ENCODE data around the gene DNAAF8. TPM values are rescaled to one million over a fixed set of nuclear protein-coding genes. Genes with fewer than 3 reads are reported as not detected.

Gene DNAAF8
- total and polyA plus RNA-seq, 2 donors (not counting 3 experiments of a cell fraction or from before 2014, with no cell fraction given) = 0.58 to 1.0 TPM

DNA sequence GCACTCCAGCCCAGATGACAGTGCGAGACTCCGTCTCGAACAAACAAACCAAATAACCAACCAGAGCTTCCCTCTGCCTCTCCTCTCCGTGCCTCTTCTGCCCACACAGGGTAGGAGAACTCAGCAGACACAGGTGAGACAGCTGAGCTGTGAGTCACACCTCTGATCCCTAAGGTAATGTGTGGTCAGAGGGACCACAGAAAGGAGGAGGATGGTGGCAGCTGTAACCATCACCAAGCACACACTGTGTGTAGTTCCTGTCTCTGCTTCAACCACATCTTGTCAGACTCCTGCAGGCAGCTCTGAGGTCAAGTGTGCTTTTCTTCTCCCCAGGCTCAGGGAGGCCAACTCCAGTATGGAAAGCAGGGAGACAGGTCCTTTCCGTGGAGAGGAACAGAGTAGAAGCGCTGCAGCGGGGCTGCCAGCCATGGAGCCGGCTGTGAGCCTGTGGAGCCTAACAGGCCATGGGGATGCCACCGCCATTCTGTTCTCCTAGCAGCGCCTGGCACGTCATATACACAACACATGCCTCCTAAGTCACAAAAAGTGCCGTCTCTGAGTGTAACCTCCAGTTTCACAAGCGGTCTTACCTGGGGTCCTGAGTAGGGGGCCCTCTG lies 33.8 kb upstream of the DNAAF8 start:
- Histone ChIP-seq H3K4me3 (replicated peaks in 1 of 3; ENCODE audit: insufficient read depth in 1 of 3, low read depth in 1 of 3, low read length in 3 of 3) (no peak overlapping the region), H3K36me3 (ENCODE audit: control insufficient read depth in 2 of 2, extremely low read depth in 1 of 2, insufficient read depth in 2 of 2, low read length in 2 of 2) (peaks cover 3 to 39% of the 10 kb centered on the region in 2 experiments), H2AFZ (ENCODE audit: low read depth, low read length) (no peak overlapping the region), H3K27me3 (ENCODE audit: control insufficient read depth in 2 of 2, insufficient read depth in 2 of 2, low read length in 2 of 2) (no peaks in the 10 kb centered on the region), H3K9me1 (replicated peaks; ENCODE audit: control insufficient read depth, extremely low read depth, insufficient read depth, low read length) (no peaks in the 10 kb centered on the region), H3K9me3 (replicated peaks; ENCODE audit: control insufficient read depth, insufficient read depth, low read length) (no peaks in the 10 kb centered on the region), H4K20me1 (replicated peaks; ENCODE audit: control insufficient read depth, extremely low read depth, insufficient read depth, low read length) (no peaks in the 10 kb centered on the region), H3K79me2 (ENCODE audit: control insufficient read depth, insufficient read depth, low read length) (no peaks in the 10 kb centered on the region), H3K9ac (replicated peaks; ENCODE audit: extremely low read depth, insufficient read depth, low read length) (no peak overlapping the region), H3K4me1 (ENCODE audit: control insufficient read depth, extremely low read depth, insufficient read depth, low read length) (no peaks in the 10 kb centered on the region), H3K4me2 (ENCODE audit: insufficient read depth, low read length) (no peak overlapping the region), H3K27ac (ENCODE audit: insufficient read depth, low read depth, low read length) (no peak overlapping the region)
- CTCF ChIA-PET = interaction anchor here (1.4 kb wide), 1 partner anchor 51 kb away, joined by 3 read pairs; no protein-coding TSS in a partner anchor
- FAIRE-seq (no peak), DNase-seq (ENCODE audit: low read depth, low spot score) (no peak)
- intact Hi-C loops (cut with micrococcal nuclease) = no loop called here
- POLR2A ChIA-PET = no interaction called here
- dilution Hi-C loops (cut with MboI; ENCODE audit: extremely low pct_ligation_motif_present, low sequenced_read_pairs) = no loop called here
- TF ChIP-seq FOS (IDR thresholded peaks at IDR 0.05; ENCODE audit: borderline replicate concordance, insufficient read depth, low read length) (no peak), JUN (IDR thresholded peaks at IDR 0.05; ENCODE audit: borderline replicate concordance, insufficient read depth, insufficient read length, low read depth) (no peak), POLR2AphosphoS5 (IDR thresholded peaks at IDR 0.05; ENCODE audit: insufficient read depth, low read depth, low read length) (no peak), EZH2 (IDR thresholded peaks at IDR 0.05; ENCODE audit: borderline replicate concordance, low read depth, low read length, severe bottlenecking) (no peak), POLR2A (IDR thresholded peaks at IDR 0.05; ENCODE audit: low read depth, low read length) (no peak), GATA2 (IDR thresholded peaks at IDR 0.05; ENCODE audit: insufficient read depth, insufficient read length, low read depth, low read length) (no peak), MYC (IDR thresholded peaks at IDR 0.05; ENCODE audit: low read depth, low read length) (no peak)
- TF ChIP-seq, protein P1, sequence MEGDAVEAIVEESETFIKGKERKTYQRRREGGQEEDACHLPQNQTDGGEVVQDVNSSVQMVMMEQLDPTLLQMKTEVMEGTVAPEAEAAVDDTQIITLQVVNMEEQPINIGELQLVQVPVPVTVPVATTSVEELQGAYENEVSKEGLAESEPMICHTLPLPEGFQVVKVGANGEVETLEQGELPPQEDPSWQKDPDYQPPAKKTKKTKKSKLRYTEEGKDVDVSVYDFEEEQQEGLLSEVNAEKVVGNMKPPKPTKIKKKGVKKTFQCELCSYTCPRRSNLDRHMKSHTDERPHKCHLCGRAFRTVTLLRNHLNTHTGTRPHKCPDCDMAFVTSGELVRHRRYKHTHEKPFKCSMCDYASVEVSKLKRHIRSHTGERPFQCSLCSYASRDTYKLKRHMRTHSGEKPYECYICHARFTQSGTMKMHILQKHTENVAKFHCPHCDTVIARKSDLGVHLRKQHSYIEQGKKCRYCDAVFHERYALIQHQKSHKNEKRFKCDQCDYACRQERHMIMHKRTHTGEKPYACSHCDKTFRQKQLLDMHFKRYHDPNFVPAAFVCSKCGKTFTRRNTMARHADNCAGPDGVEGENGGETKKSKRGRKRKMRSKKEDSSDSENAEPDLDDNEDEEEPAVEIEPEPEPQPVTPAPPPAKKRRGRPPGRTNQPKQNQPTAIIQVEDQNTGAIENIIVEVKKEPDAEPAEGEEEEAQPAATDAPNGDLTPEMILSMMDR (IDR thresholded peaks at IDR 0.05; ENCODE audit: extremely low read depth in 1 of 2, insufficient read depth in 1 of 2, low read depth in 1 of 2, low read length in 2 of 2) = no peak
- TF ChIP-seq, protein P2, sequence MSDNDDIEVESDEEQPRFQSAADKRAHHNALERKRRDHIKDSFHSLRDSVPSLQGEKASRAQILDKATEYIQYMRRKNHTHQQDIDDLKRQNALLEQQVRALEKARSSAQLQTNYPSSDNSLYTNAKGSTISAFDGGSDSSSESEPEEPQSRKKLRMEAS (IDR thresholded peaks at IDR 0.05; ENCODE audit: insufficient read depth, insufficient read length) = no peak
- no TSS peak for BruUV-seq (replicated peaks)

All from endothelial cell of umbilical vein (primary cell).